Cardiac muscle cell (in vitro differentiated cells and primary cell): ENCODE measurements around the gene BROX. TPM values are rescaled to one million over a fixed set of nuclear protein-coding genes. Genes with fewer than 3 reads are reported as not detected.
"Not testable (repeated sequence)": the region's sequence is repeated elsewhere in the genome, so short reads cannot be mapped to it uniquely, and the experiment has no call there.

Source experiments
- DNase-seq, 2 donors: peaks; one replicate each; pipeline versions ENCODE4 v3.0.0 to v3.0.0-alpha.2; 2010 to 2017; ENCODE audit warnings: low read depth in 1 of 2, low spot score in 1 of 2
- H3K27ac ChIP-seq: fragments of 200-600 bp; sonication (generic); 2 replicates; pipeline ENCODE4 v1.5.1; 2016
- H3K27me3 ChIP-seq: fragments of 200-600 bp; sonication (generic); 2 replicates; pipeline ENCODE4 v1.6.0; 2016; ENCODE audit warnings: control low read depth
- H3K36me3 ChIP-seq: fragments of 200-600 bp; sonication (generic); 2 replicates; pipeline ENCODE4 v1.5.1; 2016; ENCODE audit warnings: control low read depth
- H3K4me1 ChIP-seq: fragments of 200-600 bp; sonication (generic); 2 replicates; pipeline ENCODE4 v1.8.1; 2017; ENCODE audit warnings: low read depth, mild to moderate bottlenecking, mixed run types
- H3K4me3 ChIP-seq: fragments of 200-600 bp; sonication (generic); 2 replicates; pipeline ENCODE4 v1.5.1; 2016; ENCODE audit warnings: mild to moderate bottlenecking
- H3K9me3 ChIP-seq: fragments of 200-600 bp; sonication (generic); 2 replicates; pipeline ENCODE4 v1.5.1; 2017; ENCODE audit warnings: low read depth, mild to moderate bottlenecking, control low read depth
- polyA plus RNA-seq: library from polyadenylated mRNA; unstranded; fragments of >200 nt; fragmentation: Nextera tagmentation; extraction: Ambion mirVana; gene quantifications from 2 replicates; pipeline ENCODE4 v1.2.1, GENCODE V29; 2016
- total RNA-seq: library from RNA; depleted of rRNA; stranded (reverse); fragments of >200 nt; gene quantifications from 2 replicates; pipeline ENCODE4 v1.2.3, GENCODE V29; 2016
- TF ChIP-seq, protein P1 (sequence below): IDR thresholded peaks from 2 replicates; pipeline ENCODE4 v1.5.1; 2012; ENCODE audit warnings: low read depth, mild to moderate bottlenecking, low read length

Gene BROX
- total and polyA plus RNA-seq, 2 experiments from 2014 or later = 16.3 to 26.6 TPM

DNA sequence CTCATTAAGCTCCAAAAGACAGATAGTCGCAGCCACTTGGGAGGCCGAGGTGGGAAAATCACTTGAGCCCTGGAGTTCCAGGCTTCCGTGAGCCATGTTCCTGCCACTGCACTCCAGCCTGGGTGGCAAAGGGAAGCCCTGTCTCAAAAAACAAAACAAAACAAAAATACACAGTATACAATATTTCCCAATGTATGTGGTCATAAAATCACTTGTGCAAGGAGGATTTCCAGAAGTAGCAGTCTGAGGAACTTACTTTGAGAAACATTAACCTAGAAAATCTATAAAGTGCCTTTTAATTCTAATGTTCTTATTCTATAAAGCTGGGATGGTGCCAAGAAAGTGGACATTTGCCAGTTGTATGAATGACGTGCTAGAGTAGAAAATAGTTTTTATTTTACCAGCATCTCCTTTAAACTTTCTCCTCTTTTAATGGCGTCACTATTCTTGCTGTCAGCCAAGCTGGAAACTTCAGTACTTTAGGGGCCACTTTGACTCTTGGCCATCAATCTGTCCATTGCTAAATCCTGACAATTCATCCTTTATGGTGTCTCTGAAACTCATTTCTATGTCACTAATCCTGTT, 47.2 kb downstream of the BROX start:
- Histone ChIP-seq H3K27ac (no peak overlapping the region), H3K27me3 (no peaks in the 10 kb centered on the region), H3K4me3 (no peak overlapping the region), H3K4me1 (peaks cover 11% of the 10 kb centered on the region), H3K36me3 (no peaks in the 10 kb centered on the region), H3K9me3 (no peaks in the 10 kb centered on the region)
- TF ChIP-seq, protein P1, sequence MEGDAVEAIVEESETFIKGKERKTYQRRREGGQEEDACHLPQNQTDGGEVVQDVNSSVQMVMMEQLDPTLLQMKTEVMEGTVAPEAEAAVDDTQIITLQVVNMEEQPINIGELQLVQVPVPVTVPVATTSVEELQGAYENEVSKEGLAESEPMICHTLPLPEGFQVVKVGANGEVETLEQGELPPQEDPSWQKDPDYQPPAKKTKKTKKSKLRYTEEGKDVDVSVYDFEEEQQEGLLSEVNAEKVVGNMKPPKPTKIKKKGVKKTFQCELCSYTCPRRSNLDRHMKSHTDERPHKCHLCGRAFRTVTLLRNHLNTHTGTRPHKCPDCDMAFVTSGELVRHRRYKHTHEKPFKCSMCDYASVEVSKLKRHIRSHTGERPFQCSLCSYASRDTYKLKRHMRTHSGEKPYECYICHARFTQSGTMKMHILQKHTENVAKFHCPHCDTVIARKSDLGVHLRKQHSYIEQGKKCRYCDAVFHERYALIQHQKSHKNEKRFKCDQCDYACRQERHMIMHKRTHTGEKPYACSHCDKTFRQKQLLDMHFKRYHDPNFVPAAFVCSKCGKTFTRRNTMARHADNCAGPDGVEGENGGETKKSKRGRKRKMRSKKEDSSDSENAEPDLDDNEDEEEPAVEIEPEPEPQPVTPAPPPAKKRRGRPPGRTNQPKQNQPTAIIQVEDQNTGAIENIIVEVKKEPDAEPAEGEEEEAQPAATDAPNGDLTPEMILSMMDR = no peak
- DNase-seq = no peak

DNA sequence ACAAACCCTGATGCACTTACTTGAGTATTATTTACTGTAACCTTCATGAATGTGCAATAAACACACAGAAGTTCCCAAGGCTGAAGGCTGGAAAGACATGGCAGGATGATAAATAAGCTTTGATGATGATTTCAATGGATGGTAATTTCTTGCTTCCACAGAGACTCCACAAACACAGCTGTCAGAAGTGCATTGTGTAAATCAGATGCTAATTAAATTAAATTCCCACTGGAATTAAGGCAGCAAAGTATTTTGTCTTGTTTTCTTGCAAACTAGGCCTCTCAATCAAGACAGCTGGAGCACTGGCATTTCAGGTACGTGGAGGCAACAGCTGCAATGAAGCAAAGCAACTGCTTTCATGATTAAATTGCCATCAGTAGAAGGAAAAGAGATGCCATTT, 48.7 kb downstream of the BROX start:
- Histone ChIP-seq H3K4me1 (peaks cover 11% of the 10 kb centered on the region), H3K27me3 (no peaks in the 10 kb centered on the region), H3K4me3 (no peak overlapping the region), H3K27ac (no peak overlapping the region), H3K9me3 (no peaks in the 10 kb centered on the region), H3K36me3 (no peaks in the 10 kb centered on the region)
- DNase-seq = no peak
- TF ChIP-seq, protein P1 = no peak

DNA sequence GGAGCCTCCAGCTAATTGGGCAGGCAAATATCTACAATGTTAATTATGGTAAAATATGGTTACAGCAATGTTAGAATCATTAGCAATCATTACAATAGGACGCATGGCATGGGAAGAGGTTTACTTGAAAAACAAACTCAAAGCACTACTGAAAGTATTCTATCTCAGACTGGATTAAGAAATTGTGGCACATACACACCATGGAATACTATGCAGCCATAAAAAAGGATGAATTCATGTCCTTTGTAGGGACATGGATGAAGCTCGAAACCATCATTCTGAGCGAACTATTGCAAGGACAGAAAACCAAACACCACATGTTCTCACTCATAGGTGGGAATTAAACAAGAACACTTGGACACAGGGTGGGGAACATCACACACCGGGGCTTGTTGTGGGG, 49.8 kb downstream of the BROX start:
- DNase-seq, H3K27me3 ChIP-seq, H3K4me3 ChIP-seq, H3K27ac ChIP-seq, H3K9me3 ChIP-seq, H3K36me3 ChIP-seq: not testable (repeated sequence)
- H3K4me1 ChIP-seq = peaks cover 11% of the 10 kb centered on the region

DNA sequence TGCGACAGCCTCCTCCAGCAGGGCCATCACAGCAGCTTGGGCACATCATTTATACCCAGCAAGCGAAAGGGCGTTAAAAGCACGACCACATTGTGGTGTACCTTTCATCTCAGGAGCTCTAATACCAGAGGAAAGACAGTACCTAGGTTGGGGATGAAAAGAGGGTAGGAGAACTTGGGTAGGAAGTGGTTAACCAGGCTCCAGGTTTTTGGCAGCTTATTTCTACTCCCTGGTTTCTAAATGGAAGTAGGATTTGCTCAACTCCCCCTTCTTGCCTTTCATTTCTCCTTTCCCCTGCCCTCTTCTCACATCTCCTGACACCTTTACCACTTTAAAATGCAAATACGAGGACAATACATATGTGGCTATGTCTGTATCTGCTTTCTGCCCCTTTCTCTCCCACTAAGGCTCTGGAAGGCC, 54.8 kb downstream of the BROX start:
- TF ChIP-seq, protein P1 = no peak
- H3K4me1 ChIP-seq = no peaks in the 10 kb centered on the region

DNA sequence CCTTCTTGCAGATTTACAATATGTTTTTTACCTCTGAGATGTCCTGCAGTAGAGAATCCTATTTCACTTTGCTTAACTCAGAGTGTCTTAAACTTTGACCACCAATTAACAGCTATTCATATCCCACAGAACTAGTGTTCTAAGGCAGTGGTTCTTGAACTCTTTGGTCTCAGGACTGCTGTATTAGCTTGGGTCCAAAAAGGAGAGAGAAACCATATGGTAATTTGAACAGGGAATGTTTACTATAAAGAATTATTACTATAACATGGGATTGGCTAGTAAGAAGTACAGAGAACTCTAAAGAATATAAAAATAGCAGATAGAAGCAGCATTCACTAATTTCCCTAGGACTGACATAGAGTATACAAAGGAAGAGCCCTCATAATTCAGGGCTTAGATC, 56.2 kb downstream of the BROX start:
- Histone ChIP-seq H3K27ac (no peak overlapping the region), H3K4me1 (no peaks in the 10 kb centered on the region), H3K27me3 (no peaks in the 10 kb centered on the region), H3K9me3 (no peaks in the 10 kb centered on the region), H3K36me3 (no peaks in the 10 kb centered on the region), H3K4me3 (no peak overlapping the region)
- TF ChIP-seq, protein P1 = no peak
- DNase-seq = no peak

More for the DNA sequence above, 54.8 kb downstream of the BROX start:
- Histone ChIP-seq H3K36me3 (no peaks in the 10 kb centered on the region), H3K9me3 (no peaks in the 10 kb centered on the region), H3K4me3 (no peak overlapping the region), H3K27ac (no peak overlapping the region), H3K27me3 (no peaks in the 10 kb centered on the region)
- no peak for DNase-seq

DNA sequence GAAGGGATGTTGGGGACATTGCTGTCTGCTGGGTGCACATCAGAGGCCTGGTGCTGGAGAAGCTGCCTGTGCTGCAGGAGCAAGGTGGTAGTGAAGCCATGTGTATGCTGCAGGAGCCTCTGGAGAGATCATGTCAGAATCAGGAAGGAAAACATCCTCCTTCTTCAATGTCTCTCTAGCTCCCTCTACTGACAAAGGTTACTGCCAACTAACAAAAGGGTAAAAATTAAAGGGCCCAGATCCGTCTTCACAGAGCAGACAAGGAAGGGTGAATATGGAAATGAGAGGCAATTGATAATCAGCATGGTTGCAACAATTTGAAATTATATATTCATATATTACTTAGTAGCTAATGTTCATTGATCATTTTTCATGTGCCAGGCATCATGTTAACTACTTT, 56.8 kb downstream of the BROX start:
- no peaks in the 10 kb centered on the region for H3K27me3 ChIP-seq
- no peak for DNase-seq
- H3K36me3 ChIP-seq = no peaks in the 10 kb centered on the region
- H3K27ac ChIP-seq = no peak overlapping the region
- no peaks in the 10 kb centered on the region for H3K9me3 ChIP-seq
- no peak overlapping the region for H3K4me3 ChIP-seq
- TF ChIP-seq, protein P1 = no peak
- no peaks in the 10 kb centered on the region for H3K4me1 ChIP-seq
